ENCODE results near the gene SETSIP.
"Not testable (repeated sequence)": the region's sequence is repeated elsewhere in the genome, so short reads cannot be mapped to it uniquely, and the experiment has no call there.

The SETSIP gene

GRCh38 chr1:92045766-92046495, 29.3 kb downstream of the SETSIP start:
- no peak for DNase-seq

GRCh38 chr1:92043621-92044020, 31.6 kb downstream of the SETSIP start:
- DNase-seq: no peak

- DNase-seq: no peak
Observed at GRCh38 chr1:92040971-92041370, 34.2 kb downstream of the SETSIP start.

- DNase-seq: no peak
Observed at GRCh38 chr1:92038695-92039346, 36.4 kb downstream of the SETSIP start.

- DNase-seq: no peak
Observed at GRCh38 chr1:92037400-92037799, 37.8 kb downstream of the SETSIP start.

- DNase-seq: no peak
Observed at GRCh38 chr1:92031281-92032110, 43.7 kb downstream of the SETSIP start.

GRCh38 chr1:92030656-92031107, 44.5 kb downstream of the SETSIP start:
- DNase-seq: no peak

- DNase-seq: no peak
Observed at GRCh38 chr1:92029241-92029922, 45.8 kb downstream of the SETSIP start.

- DNase-seq: no peak
Observed at GRCh38 chr1:92026806-92027205, 48.4 kb downstream of the SETSIP start.

GRCh38 chr1:92026042-92026441, 49.2 kb downstream of the SETSIP start:
- DNase-seq: not testable (repeated sequence)
